ENCODE data around the gene KCNK10. TPM values are rescaled to one million over a fixed set of nuclear protein-coding genes. Genes with fewer than 3 reads are reported as not detected.

The KCNK10 gene
- total RNA-seq, 6 experiments from 2014 or later: not detected

- ATAC-seq (peak in 3 of 4 donors; percentile 14 to 62 (median 41)), DNase-seq (no peak)
- Histone ChIP-seq H3K27ac (no peak overlapping the region), H3K9me3 (no peaks in the 10 kb centered on the region), H3K4me1 (no peaks in the 10 kb centered on the region), H3K4me3 (no peak overlapping the region), H3K27me3 (no peaks in the 10 kb centered on the region), H3K36me3 (no peaks in the 10 kb centered on the region)
- TF ChIP-seq CTCF (IDR thresholded peaks at IDR 0.05): no peak
- TF ChIP-seq POLR2A (IDR thresholded peaks at IDR 0.05): no peak
- WGBS (ENCODE audit: insufficient coverage, low coverage, low lambda C conversion rate, missing lambda C conversion rate): 68% methylated on average over 4 of the region's 4 CpGs
- intact Hi-C loops (cut with DNase I): no loop called here
These were observed 74.5 kb downstream of the KCNK10 start for GRCh38 chr14:88248606-88249005.

- Histone ChIP-seq H3K9me3 (no peaks in the 10 kb centered on the region), H3K4me1 (no peaks in the 10 kb centered on the region), H3K4me3 (no peak overlapping the region), H3K27me3 (no peaks in the 10 kb centered on the region), H3K36me3 (no peaks in the 10 kb centered on the region), H3K27ac (no peak overlapping the region)
- ATAC-seq (no peak), DNase-seq (no peak)
- intact Hi-C loops (cut with DNase I): no loop called here
- whole genome bisulfite sequencing (ENCODE audit: insufficient coverage, low coverage, low lambda C conversion rate, missing lambda C conversion rate): 83% methylated on average over 2 of the region's 4 CpGs
- TF ChIP-seq POLR2A (IDR thresholded peaks at IDR 0.05): no peak
- no peak for TF ChIP-seq CTCF (IDR thresholded peaks at IDR 0.05)
These were observed 75.8 kb downstream of the KCNK10 start for GRCh38 chr14:88247228-88247627.

- no peak for ATAC-seq
- H3K4me3 ChIP-seq: no peak overlapping the region
- no peak for DNase-seq
- H3K36me3 ChIP-seq: no peaks in the 10 kb centered on the region
- H3K4me1 ChIP-seq: no peaks in the 10 kb centered on the region
- intact Hi-C loops (cut with DNase I): no loop called here
- H3K27me3 ChIP-seq: no peaks in the 10 kb centered on the region
- 59% methylated on average over 7 of the region's 8 CpGs for WGBS (ENCODE audit: insufficient coverage, low coverage, low lambda C conversion rate, missing lambda C conversion rate)
- TF ChIP-seq CTCF (IDR thresholded peaks at IDR 0.05) (no peak), POLR2A (IDR thresholded peaks at IDR 0.05) (no peak)
- no peak overlapping the region for H3K27ac ChIP-seq
- H3K9me3 ChIP-seq: no peaks in the 10 kb centered on the region
These were observed 77.7 kb downstream of the KCNK10 start for GRCh38 chr14:88245321-88245720.

- Histone ChIP-seq H3K27ac (no peak overlapping the region), H3K9me3 (no peaks in the 10 kb centered on the region), H3K4me1 (no peaks in the 10 kb centered on the region), H3K36me3 (no peaks in the 10 kb centered on the region), H3K27me3 (no peaks in the 10 kb centered on the region), H3K4me3 (no peak overlapping the region)
- intact Hi-C loops (cut with DNase I): no loop called here
- DNase-seq: no peak
- TF ChIP-seq CTCF (IDR thresholded peaks at IDR 0.05) (no peak), POLR2A (IDR thresholded peaks at IDR 0.05) (no peak)
- WGBS (ENCODE audit: insufficient coverage, low coverage, low lambda C conversion rate, missing lambda C conversion rate): 15% methylated on average over 4 of the region's 4 CpGs
- no peak for ATAC-seq
These were observed 79.1 kb downstream of the KCNK10 start for GRCh38 chr14:88243946-88244345.

GRCh38 chr14:88242446-88242845 lies 80.6 kb downstream of the KCNK10 start:
- ATAC-seq: no peak
- intact Hi-C loops (cut with DNase I): no loop called here
- H3K27ac ChIP-seq: no peak overlapping the region
- no peaks in the 10 kb centered on the region for H3K9me3 ChIP-seq
- TF ChIP-seq POLR2A (IDR thresholded peaks at IDR 0.05): no peak
- no peak for TF ChIP-seq CTCF (IDR thresholded peaks at IDR 0.05)
- H3K36me3 ChIP-seq: no peaks in the 10 kb centered on the region
- H3K4me1 ChIP-seq: no peaks in the 10 kb centered on the region
- no peak overlapping the region for H3K4me3 ChIP-seq
- 72% methylated on average over 5 of the region's 5 CpGs for WGBS (ENCODE audit: insufficient coverage, low coverage, low lambda C conversion rate, missing lambda C conversion rate)
- no peaks in the 10 kb centered on the region for H3K27me3 ChIP-seq
- DNase-seq: no peak
